ENCODE results near the gene MRPL3.
"Not testable (repeated sequence)": the region's sequence is repeated elsewhere in the genome, so short reads cannot be mapped to it uniquely, and the experiment has no call there.

The MRPL3 gene

DNA sequence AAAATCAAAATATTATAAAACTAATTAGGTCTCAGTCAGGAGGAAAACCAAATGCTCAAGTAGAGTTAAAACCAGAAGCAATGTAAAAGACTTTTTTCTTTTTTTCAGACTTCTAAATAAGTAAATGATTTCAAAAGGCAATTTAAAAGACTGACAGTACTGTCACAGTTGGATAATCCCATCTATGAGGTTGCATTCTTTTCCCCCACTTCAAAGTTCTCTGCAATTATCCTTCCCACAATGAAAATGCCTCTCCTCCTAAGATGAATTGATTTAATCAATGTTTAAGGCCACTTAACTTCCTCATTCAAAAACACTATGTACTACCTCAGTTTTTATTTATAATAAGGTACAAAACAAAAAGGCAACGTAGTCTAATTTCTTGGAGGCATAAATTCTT lies 8.1 kb downstream of the MRPL3 start:
- TF ChIP-seq, protein P1, sequence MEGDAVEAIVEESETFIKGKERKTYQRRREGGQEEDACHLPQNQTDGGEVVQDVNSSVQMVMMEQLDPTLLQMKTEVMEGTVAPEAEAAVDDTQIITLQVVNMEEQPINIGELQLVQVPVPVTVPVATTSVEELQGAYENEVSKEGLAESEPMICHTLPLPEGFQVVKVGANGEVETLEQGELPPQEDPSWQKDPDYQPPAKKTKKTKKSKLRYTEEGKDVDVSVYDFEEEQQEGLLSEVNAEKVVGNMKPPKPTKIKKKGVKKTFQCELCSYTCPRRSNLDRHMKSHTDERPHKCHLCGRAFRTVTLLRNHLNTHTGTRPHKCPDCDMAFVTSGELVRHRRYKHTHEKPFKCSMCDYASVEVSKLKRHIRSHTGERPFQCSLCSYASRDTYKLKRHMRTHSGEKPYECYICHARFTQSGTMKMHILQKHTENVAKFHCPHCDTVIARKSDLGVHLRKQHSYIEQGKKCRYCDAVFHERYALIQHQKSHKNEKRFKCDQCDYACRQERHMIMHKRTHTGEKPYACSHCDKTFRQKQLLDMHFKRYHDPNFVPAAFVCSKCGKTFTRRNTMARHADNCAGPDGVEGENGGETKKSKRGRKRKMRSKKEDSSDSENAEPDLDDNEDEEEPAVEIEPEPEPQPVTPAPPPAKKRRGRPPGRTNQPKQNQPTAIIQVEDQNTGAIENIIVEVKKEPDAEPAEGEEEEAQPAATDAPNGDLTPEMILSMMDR (IDR thresholded peaks at IDR 0.05) = no peak
- no peak overlapping the region for H3K27ac Mint-ChIP-seq
- H3K36me3 Mint-ChIP-seq (ENCODE audit: low read depth) = peaks cover 55% of the 10 kb centered on the region
- H3K4me1 Mint-ChIP-seq = no peaks in the 10 kb centered on the region
- no peaks in the 10 kb centered on the region for H3K9me3 Mint-ChIP-seq
- H3K4me3 Mint-ChIP-seq = no peak overlapping the region
- no peak for DNase-seq
- H3K27me3 Mint-ChIP-seq (ENCODE audit: low read depth, poor library complexity) = no peaks in the 10 kb centered on the region

DNA sequence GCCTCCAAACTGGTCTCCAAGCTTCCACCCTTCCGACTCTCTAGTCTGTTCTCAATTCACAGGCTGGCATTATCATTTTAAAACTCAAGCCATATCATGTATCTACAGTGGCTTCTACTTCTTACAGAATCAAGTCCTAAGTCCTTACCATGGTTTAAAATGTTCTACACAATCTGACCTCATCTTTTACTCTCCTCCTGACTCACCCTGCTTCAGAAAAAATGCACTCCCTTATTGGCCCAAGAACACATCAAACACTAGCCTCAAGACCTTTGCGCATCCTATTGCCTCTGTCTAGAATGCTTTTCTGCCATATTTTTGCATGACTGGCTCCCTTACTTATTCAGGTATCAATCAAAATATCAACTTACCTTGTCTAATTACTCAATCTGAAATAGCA lies 11.0 kb downstream of the MRPL3 start:
- H3K9me3 Mint-ChIP-seq = no peaks in the 10 kb centered on the region
- peaks cover 45% of the 10 kb centered on the region for H3K36me3 Mint-ChIP-seq (ENCODE audit: low read depth)
- no peak overlapping the region for H3K27ac Mint-ChIP-seq
- no peak for DNase-seq
- TF ChIP-seq, protein P1 (IDR thresholded peaks at IDR 0.05) = no peak
- no peaks in the 10 kb centered on the region for H3K27me3 Mint-ChIP-seq (ENCODE audit: low read depth, poor library complexity)
- no peaks in the 10 kb centered on the region for H3K4me1 Mint-ChIP-seq
- H3K4me3 Mint-ChIP-seq = no peak overlapping the region

DNA sequence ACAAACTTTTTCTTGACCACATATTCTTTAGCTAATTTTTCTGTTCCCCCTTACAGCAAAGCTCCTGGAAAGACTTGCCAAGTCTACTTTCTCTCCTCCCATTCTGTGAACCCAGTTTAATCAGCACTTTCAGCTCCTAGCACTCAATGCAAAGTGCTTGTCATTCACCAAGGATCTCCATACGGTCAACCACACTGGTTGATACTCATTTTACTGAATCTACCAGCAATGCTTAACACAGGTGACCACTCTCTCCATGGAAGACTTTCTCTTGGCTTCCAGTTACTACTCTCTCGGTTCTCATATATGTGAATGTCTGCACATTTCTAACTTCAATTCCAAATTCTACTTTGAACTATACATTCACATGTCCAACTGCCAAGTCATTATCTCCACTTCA lies 11.7 kb downstream of the MRPL3 start:
- Mint-ChIP-seq H3K36me3 (ENCODE audit: low read depth) (peaks cover 45% of the 10 kb centered on the region), H3K27me3 (ENCODE audit: low read depth, poor library complexity) (no peaks in the 10 kb centered on the region), H3K4me3 (no peak overlapping the region), H3K4me1 (no peaks in the 10 kb centered on the region), H3K9me3 (no peaks in the 10 kb centered on the region), H3K27ac (no peak overlapping the region)
- TF ChIP-seq, protein P1 (IDR thresholded peaks at IDR 0.05) = no peak
- DNase-seq = no peak

DNA sequence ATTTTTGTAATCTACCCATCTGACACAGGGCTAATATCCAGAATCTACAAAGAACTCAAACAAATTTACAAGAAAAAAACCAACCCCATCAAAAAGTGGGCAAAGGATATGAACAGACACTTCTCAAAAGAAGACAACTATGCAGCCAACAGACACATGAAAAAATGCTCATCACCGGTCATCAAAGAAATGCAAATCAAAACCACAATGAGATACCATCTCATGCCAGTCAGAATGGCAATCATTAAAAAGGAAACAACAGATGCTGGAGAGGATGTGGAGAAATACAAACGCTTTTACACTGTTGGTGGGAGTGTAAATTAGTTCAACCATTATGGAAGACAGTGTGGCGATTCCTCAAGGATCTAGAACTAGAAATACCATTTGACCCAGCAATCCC lies 16.2 kb downstream of the MRPL3 start:
- H3K27ac Mint-ChIP-seq; H3K4me1 Mint-ChIP-seq; DNase-seq; H3K4me3 Mint-ChIP-seq; H3K9me3 Mint-ChIP-seq; H3K27me3 Mint-ChIP-seq (ENCODE audit: low read depth, poor library complexity): not testable (repeated sequence)
- peaks cover 53% of the 10 kb centered on the region for H3K36me3 Mint-ChIP-seq (ENCODE audit: low read depth)

DNA sequence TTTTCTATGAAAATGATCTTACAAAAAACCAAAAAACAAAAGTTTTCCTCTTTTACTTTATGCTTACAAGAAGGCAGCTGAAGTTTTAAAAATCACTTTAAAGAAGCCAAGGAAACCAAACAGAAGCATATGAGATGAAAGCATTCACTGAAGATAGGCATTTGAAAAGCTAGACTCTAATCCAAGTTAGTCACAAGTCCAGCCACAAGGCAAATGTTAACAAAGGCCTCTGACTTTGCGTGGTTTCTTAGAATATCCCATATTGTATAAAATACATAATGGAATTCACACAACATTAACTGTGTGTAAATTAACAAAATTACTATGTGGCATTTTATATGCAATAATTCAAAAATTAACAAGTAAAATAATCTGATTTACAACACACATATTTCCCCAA lies 17.7 kb downstream of the MRPL3 start:
- Mint-ChIP-seq H3K27ac (no peak overlapping the region), H3K4me3 (no peak overlapping the region), H3K9me3 (no peaks in the 10 kb centered on the region), H3K36me3 (ENCODE audit: low read depth) (peaks cover 61% of the 10 kb centered on the region), H3K4me1 (peaks cover 8% of the 10 kb centered on the region), H3K27me3 (ENCODE audit: low read depth, poor library complexity) (no peaks in the 10 kb centered on the region)
- DNase-seq = no peak
- TF ChIP-seq, protein P1 (IDR thresholded peaks at IDR 0.05) = no peak

DNA sequence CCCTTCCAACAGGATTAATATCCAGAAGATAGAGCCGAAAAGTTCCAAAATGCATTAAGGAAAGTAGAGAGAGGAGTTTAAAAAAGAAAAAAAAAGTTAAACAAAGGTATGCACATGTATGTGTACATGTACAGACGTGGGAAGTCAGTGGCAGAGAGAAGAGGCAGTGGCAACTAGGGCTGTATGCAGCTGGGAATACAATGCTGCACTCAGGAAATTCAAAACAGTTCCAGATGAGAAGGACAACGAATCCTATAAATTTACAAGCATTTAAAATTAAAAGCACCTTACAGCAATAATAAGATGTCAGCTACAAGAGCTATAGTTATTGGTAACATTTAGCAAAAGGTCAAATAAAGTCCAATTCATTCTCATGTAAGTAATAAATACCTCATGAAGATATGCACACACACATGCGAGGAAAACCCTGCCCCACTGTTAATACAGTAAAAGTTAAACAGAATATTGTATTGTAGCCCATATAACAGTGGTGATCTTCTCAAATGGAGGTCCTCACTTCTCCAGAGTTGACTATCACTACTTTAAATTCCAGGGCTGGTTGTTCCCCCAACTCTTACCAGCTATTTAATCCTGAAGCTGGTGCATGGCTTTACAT lies 18.2 kb downstream of the MRPL3 start:
- H3K27ac Mint-ChIP-seq = peak overlapping the region; percentile 68

More for the DNA sequence above, 18.2 kb downstream of the MRPL3 start:
- no peak for DNase-seq
- TF ChIP-seq, protein P1 (IDR thresholded peaks at IDR 0.05) = no peak
- Mint-ChIP-seq H3K9me3 (no peaks in the 10 kb centered on the region), H3K36me3 (ENCODE audit: low read depth) (peaks cover 65% of the 10 kb centered on the region), H3K27me3 (ENCODE audit: low read depth, poor library complexity) (no peaks in the 10 kb centered on the region), H3K4me1 (peaks cover 8% of the 10 kb centered on the region), H3K4me3 (no peak overlapping the region)

All from nephron progenitor cell (in vitro differentiated cells).